ENCODE results near the gene SBK2. TPM values are rescaled to one million over a fixed set of nuclear protein-coding genes. Genes with fewer than 3 reads are reported as not detected.
A peak's percentile ranks its signal among the peaks of the same experiment; 100 is the strongest.
"Not testable (repeated sequence)": the region's sequence is repeated elsewhere in the genome, so short reads cannot be mapped to it uniquely, and the experiment has no call there.

Gene SBK2
- total and polyA plus RNA-seq, 5 donors = 205 to 239 (median 210) TPM

- 69% methylated on average over 12 of the region's 12 CpGs for WGBS
- no peaks in the 10 kb centered on the region for H3K27me3 ChIP-seq (ENCODE audit: control insufficient read depth, insufficient read depth)
- no peaks in the 10 kb centered on the region for H3K9me3 ChIP-seq (ENCODE audit: control insufficient read depth, low read length)
- peak overlapping the region; percentile 63 for H3K4me3 ChIP-seq (ENCODE audit: low read length)
- ATAC-seq (peak; percentile 3 to 19), DNase-seq (peak in 2 of 3 donors; percentile 28 to 53)
- H3K27ac ChIP-seq (ENCODE audit: low read length) = peak overlapping the region; percentile 26
- no peaks in the 10 kb centered on the region for H3K4me1 ChIP-seq (ENCODE audit: control insufficient read depth, insufficient read depth, low read length)
- intact Hi-C loops (cut with DNase I) = no loop called here
Measured at GRCh38 chr19:55535173-55535964, 1.6 kb downstream of the SBK2 start.

DNA sequence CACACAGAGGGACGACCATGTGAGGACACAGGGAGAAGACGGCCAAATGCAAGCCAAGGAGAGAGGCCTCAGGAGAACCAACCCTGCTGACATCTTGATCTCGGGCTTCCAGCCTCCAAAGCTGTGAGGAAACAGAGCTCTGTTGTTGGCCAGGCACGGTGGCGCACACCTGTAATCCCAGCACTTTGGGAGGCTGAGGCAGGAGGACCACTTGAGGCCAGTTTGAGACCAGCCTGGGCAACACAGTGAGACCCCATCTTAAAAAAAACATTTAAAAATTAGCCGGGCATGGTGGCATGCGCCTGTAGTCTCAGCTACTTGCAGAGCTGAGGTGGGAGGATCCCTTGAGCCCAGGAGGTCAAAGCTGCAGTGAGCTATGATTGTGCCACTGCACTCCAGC lies 2.7 kb downstream of the SBK2 start:
- H3K27me3 ChIP-seq (ENCODE audit: control insufficient read depth, insufficient read depth); H3K4me3 ChIP-seq (ENCODE audit: low read length); ATAC-seq; H3K4me1 ChIP-seq (ENCODE audit: control insufficient read depth, insufficient read depth, low read length); H3K9me3 ChIP-seq (ENCODE audit: control insufficient read depth, low read length); intact Hi-C loops (cut with DNase I); H3K27ac ChIP-seq (ENCODE audit: low read length): not testable (repeated sequence)
- DNase-seq = peak in 2 of 3 donors; percentile 10 to 27
- WGBS = 77% methylated on average over 7 of the region's 7 CpGs

GRCh38 chr19:55530996-55531395 lies 5.9 kb downstream of the SBK2 start:
- Histone ChIP-seq H3K27me3 (ENCODE audit: control insufficient read depth, insufficient read depth) (no peaks in the 10 kb centered on the region), H3K27ac (ENCODE audit: low read length) (no peak overlapping the region), H3K9me3 (ENCODE audit: control insufficient read depth, low read length) (no peaks in the 10 kb centered on the region), H3K4me1 (ENCODE audit: control insufficient read depth, insufficient read depth, low read length) (peaks cover 3% of the 10 kb centered on the region), H3K4me3 (ENCODE audit: low read length) (no peak overlapping the region)
- intact Hi-C loops (cut with DNase I) = no loop called here
- ATAC-seq (no peak), DNase-seq (peak in 1 of 3 donors; percentile 35)
- 90% methylated on average over 26 of the region's 26 CpGs for WGBS

DNA sequence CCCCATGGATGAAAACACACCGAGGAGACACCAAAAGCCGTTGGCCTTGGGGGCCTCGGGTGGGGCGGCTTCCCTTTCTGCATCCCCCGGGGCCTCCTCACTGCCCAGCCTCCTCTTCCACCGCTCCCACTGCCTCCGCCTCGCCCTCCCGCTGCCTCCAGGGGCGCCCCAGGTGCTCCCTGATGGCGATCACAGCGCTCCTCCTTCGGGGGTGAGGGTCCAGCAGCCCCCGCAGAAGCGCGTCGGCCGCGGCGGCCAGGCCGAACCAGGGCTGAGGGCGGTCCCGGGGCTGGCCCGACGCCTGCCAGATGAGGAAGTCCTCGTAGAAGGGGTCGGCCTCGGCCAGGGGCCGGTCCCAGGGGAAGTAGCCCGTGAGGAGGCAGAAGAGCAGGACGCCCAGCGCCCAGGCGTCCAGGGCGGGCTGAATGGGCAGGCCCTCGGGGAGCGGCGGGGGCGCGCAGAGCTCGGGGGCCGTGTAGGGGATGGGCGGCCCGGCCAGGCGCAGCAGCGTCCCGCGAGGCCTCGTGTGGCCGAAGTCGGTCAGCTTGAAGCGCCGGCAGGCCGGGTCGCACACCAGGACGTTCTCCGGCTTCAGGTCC lies 7.2 kb downstream of the SBK2 start:
- Histone ChIP-seq H3K27me3 (ENCODE audit: control insufficient read depth, insufficient read depth) (no peaks in the 10 kb centered on the region), H3K4me1 (ENCODE audit: control insufficient read depth, insufficient read depth, low read length) (peaks cover 7% of the 10 kb centered on the region), H3K27ac (ENCODE audit: low read length) (no peak overlapping the region), H3K9me3 (ENCODE audit: control insufficient read depth, low read length) (no peaks in the 10 kb centered on the region), H3K4me3 (ENCODE audit: low read length) (no peak overlapping the region)
- intact Hi-C loops (cut with DNase I) = loop anchor here in 1 of 4 donors (5.0 kb wide), 1 partner anchor 58 kb away; no protein-coding TSS in a partner anchor
- ATAC-seq = no peak
- DNase-seq = peak in 1 of 3 donors; percentile 47
- 86% methylated on average over 56 of the region's 56 CpGs for WGBS

GRCh38 chr19:55528030-55528803 lies 8.7 kb downstream of the SBK2 start:
- DNase-seq (peak in 1 of 3 donors; percentile 44), ATAC-seq (no peak)
- Histone ChIP-seq H3K27me3 (ENCODE audit: control insufficient read depth, insufficient read depth) (no peaks in the 10 kb centered on the region), H3K4me3 (ENCODE audit: low read length) (no peak overlapping the region), H3K9me3 (ENCODE audit: control insufficient read depth, low read length) (no peaks in the 10 kb centered on the region), H3K27ac (ENCODE audit: low read length) (peak overlapping the region; percentile 57), H3K4me1 (ENCODE audit: control insufficient read depth, insufficient read depth, low read length) (peaks cover 7% of the 10 kb centered on the region)
- WGBS = 21% methylated on average over 15 of the region's 15 CpGs
- intact Hi-C loops (cut with DNase I) = loop anchor here in 1 of 4 donors (5.0 kb wide), 1 partner anchor 59 kb away; no protein-coding TSS in a partner anchor

- no peak for ATAC-seq
- H3K27ac ChIP-seq (ENCODE audit: low read length) = no peak overlapping the region
- H3K4me3 ChIP-seq (ENCODE audit: low read length) = no peak overlapping the region
- intact Hi-C loops (cut with DNase I) = loop anchor here in 1 of 4 donors (5.0 kb wide), 1 partner anchor 60 kb away; no protein-coding TSS in a partner anchor
- H3K4me1 ChIP-seq (ENCODE audit: control insufficient read depth, insufficient read depth, low read length) = peaks cover 7% of the 10 kb centered on the region
- peak in 1 of 3 donors; percentile 14 for DNase-seq
- no peaks in the 10 kb centered on the region for H3K9me3 ChIP-seq (ENCODE audit: control insufficient read depth, low read length)
- WGBS = 80% methylated on average over 22 of the region's 22 CpGs
- H3K27me3 ChIP-seq (ENCODE audit: control insufficient read depth, insufficient read depth) = no peaks in the 10 kb centered on the region
Measured at GRCh38 chr19:55527197-55528029, 9.5 kb downstream of the SBK2 start.

- intact Hi-C loops (cut with DNase I) = loop anchor here in 1 of 4 donors (5.0 kb wide), 1 partner anchor 61 kb away; no protein-coding TSS in a partner anchor
Measured at GRCh38 chr19:55526216-55527196, 10.4 kb downstream of the SBK2 start.

GRCh38 chr19:55525289-55526101 lies 11.4 kb downstream of the SBK2 start:
- WGBS = 25% methylated on average over 29 of the region's 29 CpGs
- Histone ChIP-seq H3K4me1 (ENCODE audit: control insufficient read depth, insufficient read depth, low read length) (peaks cover 14% of the 10 kb centered on the region), H3K27me3 (ENCODE audit: control insufficient read depth, insufficient read depth) (no peaks in the 10 kb centered on the region), H3K9me3 (ENCODE audit: control insufficient read depth, low read length) (no peaks in the 10 kb centered on the region), H3K4me3 (ENCODE audit: low read length) (no peak overlapping the region), H3K27ac (ENCODE audit: low read length) (peak overlapping the region; percentile 96)
- ATAC-seq (peak; percentile 70 to 75), DNase-seq (peak; percentile 57 to 85 (median 78))
- intact Hi-C loops (cut with DNase I) = loop anchor here in 1 of 4 donors (5.0 kb wide), 1 partner anchor 62 kb away; no protein-coding TSS in a partner anchor

More at GRCh38 chr19:55526216-55527196, 10.4 kb downstream of the SBK2 start:
- H3K4me3 ChIP-seq (ENCODE audit: low read length) = no peak overlapping the region
- H3K9me3 ChIP-seq (ENCODE audit: control insufficient read depth, low read length) = no peaks in the 10 kb centered on the region
- DNase-seq = peak; percentile 87 to 95 (median 94)
- peak; percentile 82 to 88 for ATAC-seq
- WGBS = 21% methylated on average over 35 of the region's 35 CpGs
- peaks cover 11% of the 10 kb centered on the region for H3K4me1 ChIP-seq (ENCODE audit: control insufficient read depth, insufficient read depth, low read length)
- H3K27ac ChIP-seq (ENCODE audit: low read length) = peak overlapping the region; percentile 28
- no peaks in the 10 kb centered on the region for H3K27me3 ChIP-seq (ENCODE audit: control insufficient read depth, insufficient read depth)

Measured in right cardiac atrium (tissue), 5 donors.